H1 (cell line): Measurements from ENCODE around the gene MIPOL1. TPM values are rescaled to one million over a fixed set of nuclear protein-coding genes. Genes with fewer than 3 reads are reported as not detected.
A peak's percentile ranks its signal among the peaks of the same experiment; 100 is the strongest.

ENCODE experiments used
- ATF2 ChIP-seq: IDR thresholded peaks from 2 replicates; pipeline ENCODE4 v1.6.1; 2012; ENCODE audit warnings: low read length, inconsistent platforms
- CREB1 ChIP-seq: IDR thresholded peaks from 2 replicates; pipeline ENCODE4 v1.6.1; 2012; ENCODE audit warnings: inconsistent platforms
- EP300 ChIP-seq, 2 experiments: IDR thresholded peaks; 1 replicate in 1 of 2; 2 replicates in 1 of 2; pipeline ENCODE4 v1.6.1; 2011 to 2012; ENCODE audit warnings: low read depth in 2 of 2, low read length in 2 of 2, mild to moderate bottlenecking in 2 of 2, borderline replicate concordance in 1 of 2, inconsistent platforms in 1 of 2, moderate library complexity in 1 of 2
- FOSL1 ChIP-seq: IDR thresholded peaks from 2 replicates; pipeline ENCODE4 v1.6.1; 2011; ENCODE audit warnings: mild to moderate bottlenecking, low read depth, low read length, moderate library complexity; ENCODE audit not compliant: insufficient read depth
- JUN ChIP-seq: IDR thresholded peaks from 2 replicates; pipeline ENCODE4 v1.6.1; 2011; ENCODE audit warnings: low read depth, mild to moderate bottlenecking, improper control_type of control experiment, low read length
- KDM1A ChIP-seq: fragments of 200-600, 300-600 bp; sonication (generic); IDR thresholded peaks from 2 replicates; pipeline ENCODE4 v1.7.1; 2016; ENCODE audit warnings: mild to moderate bottlenecking, low read length, borderline replicate concordance
- MAX ChIP-seq: IDR thresholded peaks from 2 replicates; pipeline ENCODE4 v1.6.1; 2012; ENCODE audit warnings: inconsistent platforms
- NANOG ChIP-seq: IDR thresholded peaks from 2 replicates; pipeline ENCODE4 v1.6.1; 2011; ENCODE audit warnings: low read length, low read depth, mild to moderate bottlenecking, inconsistent platforms; ENCODE audit not compliant: insufficient read depth, poor library complexity, severe bottlenecking
- NRF1 ChIP-seq: IDR thresholded peaks from 2 replicates; pipeline ENCODE4 v1.6.1; 2011; ENCODE audit warnings: mild to moderate bottlenecking, low read depth, low read length, improper control_type of control experiment
- POLR2A ChIP-seq, 2 experiments: IDR thresholded peaks; 1 replicate in 1 of 2; 2 replicates in 1 of 2; pipeline ENCODE4 v1.6.1; 2011; ENCODE audit warnings: low read depth in 2 of 2, low read length in 2 of 2, mild to moderate bottlenecking in 2 of 2; ENCODE audit errors: control extremely low read depth in 1 of 2
- RAD21 ChIP-seq, 2 experiments: IDR thresholded peaks in 1 of 2; conservative IDR thresholded peaks in 1 of 2; 2 replicates each; pipeline ENCODE4 v1.6.1; 2011; ENCODE audit warnings: low read depth in 2 of 2, low read length in 2 of 2, improper control_type of control experiment in 1 of 2, inconsistent platforms in 1 of 2, mild to moderate bottlenecking in 1 of 2, moderate library complexity in 1 of 2
- TEAD4 ChIP-seq: IDR thresholded peaks from 2 replicates; pipeline ENCODE4 v1.6.1; 2012; ENCODE audit warnings: low read depth, low read length, inconsistent platforms, mixed read lengths
- polyA plus RNA-seq, 7 experiments: library from polyadenylated mRNA; depleted of rRNA in 3 of 7; stranded (reverse) in 5 of 7; unstranded in 2 of 7; fragments of >200 nt in 5 of 7; fragments of 200-250 nt in 2 of 7; gene quantifications; 1 replicate in 5 of 7; 2 replicates in 1 of 7; 4 replicates in 1 of 7; pipeline versions ENCODE4 v1.2.1 to v1.2.3, GENCODE V29; 2011 to 2013; ENCODE audit warnings: missing spikeins in 2 of 7, mixed read lengths in 2 of 7
- total RNA-seq: library from RNA; stranded (reverse); fragmentation: NEBNext Ultra II Directional; extraction: Animal tissue kit (Norgen Biotek cat#: 25700); gene quantifications from 2 replicates; pipeline ENCODE4 v1.2.1, GENCODE V29; 2021

Gene MIPOL1
- total and polyA plus RNA-seq, 2 of the 8 experiments (the other 6 are each of a cell fraction or from before 2014, with no cell fraction given): 2.8 to 23.9 TPM

- TF ChIP-seq JUN (no peak), FOSL1 (no peak), NRF1 (no peak), CREB1 (no peak), POLR2A (IDR thresholded peaks at IDR 0.05; ENCODE audit: control extremely low read depth in 1 of 2, low read depth in 2 of 2, low read length in 2 of 2) (no peak), ATF2 (no peak), NANOG (no peak), TEAD4 (no peak), EP300 (IDR thresholded peaks at IDR 0.05; ENCODE audit: borderline replicate concordance in 1 of 2, low read depth in 2 of 2, low read length in 2 of 2) (no peak), KDM1A (no peak), RAD21 (IDR thresholded peaks at IDR 0.05 in 1 of 2, conservative IDR thresholded peaks at IDR 0.05 in 1 of 2; ENCODE audit: low read depth in 2 of 2, low read length in 2 of 2) (no peak), MAX (peak; percentile 72)
These were observed 400.4 kb downstream of the MIPOL1 start (continued) for GRCh38 chr14:37597914-37598746.
